Astrocyte (in vitro differentiated cells and primary cell): ENCODE results near the gene NOS1. TPM values are rescaled to one million over a fixed set of nuclear protein-coding genes. Genes with fewer than 3 reads are reported as not detected.

Source experiments
- DNase-seq: peaks from one replicate; pipeline ENCODE4 v3.0.0-alpha.2; 2010; ENCODE audit warnings: low read depth
- FAIRE-seq: peaks from 2 replicates; lab custom pipeline; 2011; peaks lifted over from hg19 to GRCh38; lab: Jason Lieb, UNC
- H2AFZ ChIP-seq: 2 replicates; pipeline ENCODE4 v1.6.0; 2012; ENCODE audit warnings: low read depth, low read length, inconsistent platforms
- H3K27ac ChIP-seq: 2 replicates; pipeline ENCODE4 v1.5.1; 2011; ENCODE audit warnings: low read depth, low read length, inconsistent platforms
- H3K27me3 ChIP-seq: 2 replicates; pipeline ENCODE4 v1.6.0; 2011; ENCODE audit warnings: low read length, inconsistent platforms; ENCODE audit not compliant: insufficient read depth
- H3K36me3 ChIP-seq: 2 replicates; pipeline ENCODE4 v1.5.1; 2011; ENCODE audit warnings: low read length, inconsistent platforms; ENCODE audit not compliant: insufficient read depth
- H3K4me1 ChIP-seq: 2 replicates; pipeline ENCODE4 v1.5.1; 2011; ENCODE audit warnings: low read length, inconsistent platforms; ENCODE audit not compliant: insufficient read depth
- H3K4me2 ChIP-seq: 2 replicates; pipeline ENCODE4 v1.6.0; 2012; ENCODE audit warnings: low read length, inconsistent platforms
- H3K4me3 ChIP-seq: 2 replicates; pipeline ENCODE4 v1.5.1; 2011; ENCODE audit warnings: low read depth, mild to moderate bottlenecking, low read length, inconsistent platforms; ENCODE audit not compliant: insufficient read depth
- H3K79me2 ChIP-seq: 2 replicates; pipeline ENCODE4 v1.6.0; 2012; ENCODE audit warnings: mild to moderate bottlenecking, low read length, inconsistent platforms; ENCODE audit not compliant: insufficient read depth
- H3K9ac ChIP-seq: 2 replicates; pipeline ENCODE4 v1.6.0; 2012; ENCODE audit warnings: mild to moderate bottlenecking, low read length, inconsistent platforms
- H3K9me3 ChIP-seq: 2 replicates; pipeline ENCODE4 v1.5.1; 2012; ENCODE audit warnings: low read depth, mild to moderate bottlenecking, low read length, inconsistent platforms; ENCODE audit not compliant: insufficient read depth
- H4K20me1 ChIP-seq: 2 replicates; pipeline ENCODE4 v1.6.0; 2012; ENCODE audit warnings: low read length, inconsistent platforms; ENCODE audit not compliant: insufficient read depth
- H3K27ac Mint-ChIP-seq: one replicate; pipeline ENCODE4 v1.8.0; 2021; ENCODE audit warnings: mild to moderate bottlenecking, mixed read lengths; ENCODE audit not compliant: unreplicated experiment
- H3K27me3 Mint-ChIP-seq: one replicate; pipeline ENCODE4 v1.8.0; 2021; ENCODE audit warnings: low read depth, mixed read lengths; ENCODE audit not compliant: unreplicated experiment
- H3K36me3 Mint-ChIP-seq: one replicate; pipeline ENCODE4 v1.8.0; 2021; ENCODE audit warnings: low read depth, mixed read lengths; ENCODE audit not compliant: unreplicated experiment
- H3K4me1 Mint-ChIP-seq: one replicate; pipeline ENCODE4 v1.8.0; 2021; ENCODE audit warnings: low read depth, mixed read lengths; ENCODE audit not compliant: unreplicated experiment
- H3K4me3 Mint-ChIP-seq: one replicate; pipeline ENCODE4 v1.8.0; 2021; ENCODE audit warnings: mild to moderate bottlenecking, moderate library complexity, mixed read lengths; ENCODE audit not compliant: unreplicated experiment
- H3K9me3 Mint-ChIP-seq: one replicate; pipeline ENCODE4 v1.8.0; 2021; ENCODE audit warnings: mild to moderate bottlenecking, mixed read lengths; ENCODE audit not compliant: unreplicated experiment
- EZH2 ChIP-seq: IDR thresholded peaks from 2 replicates; pipeline ENCODE4 v1.6.1; 2012; ENCODE audit warnings: mild to moderate bottlenecking, low read length, inconsistent platforms; ENCODE audit not compliant: insufficient read depth
- total RNA-seq: library from RNA; stranded (reverse); gene quantifications from 2 replicates; pipeline ENCODE4 v1.2.1, GENCODE V29; 2021
- TF ChIP-seq, protein P1 (sequence below): IDR thresholded peaks from 2 replicates; pipeline ENCODE4 v1.5.1; 2011; ENCODE audit warnings: low read depth, mild to moderate bottlenecking, inconsistent platforms, low read length, moderate library complexity; ENCODE audit not compliant: insufficient read depth

The NOS1 gene
- total RNA-seq, 1 donor from 2014 or later: 0.05 TPM

DNA sequence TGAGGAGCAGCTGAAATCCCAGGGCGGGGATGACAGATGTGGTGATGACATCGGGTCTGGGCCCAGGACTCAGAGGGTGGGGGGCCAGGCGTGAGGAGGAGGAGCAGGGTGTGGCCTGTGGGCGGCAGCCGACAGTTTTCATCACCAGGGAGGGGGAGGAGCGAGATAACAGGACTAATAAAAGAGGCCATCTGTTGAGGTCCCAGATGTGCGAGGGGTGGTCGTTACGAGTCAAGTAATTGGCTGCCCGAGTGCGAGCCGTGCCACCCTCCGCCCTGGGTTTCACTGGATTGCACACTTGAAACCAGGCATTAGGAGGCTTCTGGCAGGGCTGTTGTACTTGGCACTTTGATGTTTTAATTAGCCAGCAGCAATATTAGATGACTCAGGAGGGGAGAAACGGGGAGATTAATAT lies 67.2 kb downstream of the NOS1 start:
- no peaks in the 10 kb centered on the region for H3K4me1 ChIP-seq
- H4K20me1 ChIP-seq: no peaks in the 10 kb centered on the region
- no peaks in the 10 kb centered on the region for H3K36me3 Mint-ChIP-seq
- no peak overlapping the region for H3K27ac ChIP-seq
- no peak overlapping the region for H2AFZ ChIP-seq
- H3K36me3 ChIP-seq: no peaks in the 10 kb centered on the region
- peaks cover 7% of the 10 kb centered on the region for H3K9me3 Mint-ChIP-seq
- H3K27ac Mint-ChIP-seq: no peak overlapping the region
- DNase-seq: no peak
- H3K4me3 ChIP-seq: no peak overlapping the region
- no peak for TF ChIP-seq EZH2
- TF ChIP-seq, protein P1, sequence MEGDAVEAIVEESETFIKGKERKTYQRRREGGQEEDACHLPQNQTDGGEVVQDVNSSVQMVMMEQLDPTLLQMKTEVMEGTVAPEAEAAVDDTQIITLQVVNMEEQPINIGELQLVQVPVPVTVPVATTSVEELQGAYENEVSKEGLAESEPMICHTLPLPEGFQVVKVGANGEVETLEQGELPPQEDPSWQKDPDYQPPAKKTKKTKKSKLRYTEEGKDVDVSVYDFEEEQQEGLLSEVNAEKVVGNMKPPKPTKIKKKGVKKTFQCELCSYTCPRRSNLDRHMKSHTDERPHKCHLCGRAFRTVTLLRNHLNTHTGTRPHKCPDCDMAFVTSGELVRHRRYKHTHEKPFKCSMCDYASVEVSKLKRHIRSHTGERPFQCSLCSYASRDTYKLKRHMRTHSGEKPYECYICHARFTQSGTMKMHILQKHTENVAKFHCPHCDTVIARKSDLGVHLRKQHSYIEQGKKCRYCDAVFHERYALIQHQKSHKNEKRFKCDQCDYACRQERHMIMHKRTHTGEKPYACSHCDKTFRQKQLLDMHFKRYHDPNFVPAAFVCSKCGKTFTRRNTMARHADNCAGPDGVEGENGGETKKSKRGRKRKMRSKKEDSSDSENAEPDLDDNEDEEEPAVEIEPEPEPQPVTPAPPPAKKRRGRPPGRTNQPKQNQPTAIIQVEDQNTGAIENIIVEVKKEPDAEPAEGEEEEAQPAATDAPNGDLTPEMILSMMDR: no peak
- H3K9me3 ChIP-seq: no peaks in the 10 kb centered on the region
- H3K79me2 ChIP-seq: no peaks in the 10 kb centered on the region
- H3K9ac ChIP-seq: no peak overlapping the region
- H3K27me3 ChIP-seq: no peaks in the 10 kb centered on the region
- H3K27me3 Mint-ChIP-seq: peaks cover 14% of the 10 kb centered on the region
- no peak overlapping the region for H3K4me2 ChIP-seq
- no peak overlapping the region for H3K4me3 Mint-ChIP-seq
- H3K4me1 Mint-ChIP-seq: no peaks in the 10 kb centered on the region
- no peak for FAIRE-seq

- H3K4me1 ChIP-seq: no peaks in the 10 kb centered on the region
- no peaks in the 10 kb centered on the region for H3K9me3 ChIP-seq
- no peak overlapping the region for H2AFZ ChIP-seq
- no peaks in the 10 kb centered on the region for H4K20me1 ChIP-seq
- no peak overlapping the region for H3K4me2 ChIP-seq
- TF ChIP-seq, protein P1: no peak
- no peak for TF ChIP-seq EZH2
- FAIRE-seq (no peak), DNase-seq (no peak)
- H3K9ac ChIP-seq: no peak overlapping the region
- H3K27ac Mint-ChIP-seq: no peak overlapping the region
- H3K79me2 ChIP-seq: no peaks in the 10 kb centered on the region
- no peak overlapping the region for H3K4me3 Mint-ChIP-seq
- no peaks in the 10 kb centered on the region for H3K27me3 ChIP-seq
- H3K4me3 ChIP-seq: no peak overlapping the region
- H3K27ac ChIP-seq: no peak overlapping the region
- H3K36me3 Mint-ChIP-seq: no peaks in the 10 kb centered on the region
- H3K4me1 Mint-ChIP-seq: no peaks in the 10 kb centered on the region
- no peaks in the 10 kb centered on the region for H3K36me3 ChIP-seq
- peaks cover 9% of the 10 kb centered on the region for H3K9me3 Mint-ChIP-seq
- H3K27me3 Mint-ChIP-seq: peaks cover 14% of the 10 kb centered on the region
Measured at GRCh38 chr12:117293510-117293909, 67.9 kb downstream of the NOS1 start.

- peaks cover 14% of the 10 kb centered on the region for H3K27me3 Mint-ChIP-seq
- Histone ChIP-seq H3K9me3 (no peaks in the 10 kb centered on the region), H3K4me3 (no peak overlapping the region), H3K79me2 (no peaks in the 10 kb centered on the region), H3K27ac (no peak overlapping the region), H3K4me1 (no peaks in the 10 kb centered on the region), H4K20me1 (no peaks in the 10 kb centered on the region), H3K36me3 (no peaks in the 10 kb centered on the region), H3K9ac (no peak overlapping the region), H3K4me2 (no peak overlapping the region), H3K27me3 (no peaks in the 10 kb centered on the region), H2AFZ (no peak overlapping the region)
- H3K4me1 Mint-ChIP-seq: no peaks in the 10 kb centered on the region
- no peak overlapping the region for H3K27ac Mint-ChIP-seq
- TF ChIP-seq, protein P1: no peak
- TF ChIP-seq EZH2: no peak
- DNase-seq (no peak), FAIRE-seq (no peak)
- no peaks in the 10 kb centered on the region for H3K36me3 Mint-ChIP-seq
- peaks cover 9% of the 10 kb centered on the region for H3K9me3 Mint-ChIP-seq
- H3K4me3 Mint-ChIP-seq: no peak overlapping the region
Measured at GRCh38 chr12:117292688-117293087, 68.7 kb downstream of the NOS1 start.
